Measurements from ENCODE around the gene RPL36AL.
A peak's percentile ranks its signal among the peaks of the same experiment; 100 is the strongest.

RPL36AL gene

GRCh38 chr14:49574038-49574437 is 46.4 kb downstream of the RPL36AL start:
- peaks cover 77% of the 10 kb centered on the region for H3K36me3 Mint-ChIP-seq (ENCODE audit: low read depth)

GRCh38 chr14:49569281-49569680 is 51.1 kb downstream of the RPL36AL start:
- no peak for TF ChIP-seq CTCF (IDR thresholded peaks at IDR 0.05)
- H3K27me3 Mint-ChIP-seq (ENCODE audit: low read depth, poor library complexity): no peaks in the 10 kb centered on the region
- peaks cover 40% of the 10 kb centered on the region for H3K36me3 Mint-ChIP-seq (ENCODE audit: low read depth)
- no peak for DNase-seq
- H3K9me3 Mint-ChIP-seq: peaks cover 11% of the 10 kb centered on the region
- H3K4me3 Mint-ChIP-seq: no peak overlapping the region
- H3K27ac Mint-ChIP-seq: peak overlapping the region; percentile 56
- peaks cover 19% of the 10 kb centered on the region for H3K4me1 Mint-ChIP-seq

More at GRCh38 chr14:49574038-49574437, 46.4 kb downstream of the RPL36AL start:
- Mint-ChIP-seq H3K4me1 (peaks cover 10% of the 10 kb centered on the region), H3K27ac (no peak overlapping the region), H3K4me3 (no peak overlapping the region), H3K9me3 (peaks cover 11% of the 10 kb centered on the region), H3K27me3 (ENCODE audit: low read depth, poor library complexity) (no peaks in the 10 kb centered on the region)
- no peak for DNase-seq
- no peak for TF ChIP-seq CTCF (IDR thresholded peaks at IDR 0.05)
